T-helper 17 cell (primary cell): ENCODE measurements around the gene TWNK. TPM values are rescaled to one million over a fixed set of nuclear protein-coding genes. Genes with fewer than 3 reads are reported as not detected.

Experiments used
- ATAC-seq: fragments of 150-1000 bp; cut with Tn5 transposase; 2 replicates; pipeline ENCODE4 v1.10.0; 2021; ENCODE audit warnings: mild to moderate bottlenecking, moderate library complexity
- DNase-seq, 3 donors: peaks; one replicate each; pipeline versions ENCODE4 v3.0.0 to v3.0.0-alpha.2; 2020 to 2021
- H3K9me3 ChIP-seq: one replicate; pipeline ENCODE4 v1.7.0; 2013; ENCODE audit warnings: low read length, mild to moderate bottlenecking; ENCODE audit not compliant: control insufficient read depth, poor library complexity, severe bottlenecking
- H3K27ac Mint-ChIP-seq: one replicate; pipeline ENCODE4 v1.8.0; 2022; ENCODE audit warnings: mild to moderate bottlenecking, moderate library complexity, mixed read lengths
- H3K27me3 Mint-ChIP-seq: one replicate; pipeline ENCODE4 v1.8.0; 2022; ENCODE audit warnings: mixed read lengths
- H3K36me3 Mint-ChIP-seq: one replicate; pipeline ENCODE4 v1.8.0; 2022; ENCODE audit warnings: low read depth, mixed read lengths
- H3K4me1 Mint-ChIP-seq: one replicate; pipeline ENCODE4 v1.8.0; 2022; ENCODE audit warnings: mild to moderate bottlenecking, mixed read lengths
- H3K4me3 Mint-ChIP-seq: one replicate; pipeline ENCODE4 v1.8.0; 2022; ENCODE audit warnings: mild to moderate bottlenecking, moderate library complexity, mixed read lengths
- total RNA-seq, 4 donors: library from RNA in 2 of 4; stranded (reverse) in 2 of 4; gene quantifications; one replicate each; pipeline ENCODE4 v1.2.3 and lab custom pipeline; 2022 to 2026

TWNK gene
- total RNA-seq, 2 donors from 2014 or later: 3.8 to 5.7 TPM

DNA sequence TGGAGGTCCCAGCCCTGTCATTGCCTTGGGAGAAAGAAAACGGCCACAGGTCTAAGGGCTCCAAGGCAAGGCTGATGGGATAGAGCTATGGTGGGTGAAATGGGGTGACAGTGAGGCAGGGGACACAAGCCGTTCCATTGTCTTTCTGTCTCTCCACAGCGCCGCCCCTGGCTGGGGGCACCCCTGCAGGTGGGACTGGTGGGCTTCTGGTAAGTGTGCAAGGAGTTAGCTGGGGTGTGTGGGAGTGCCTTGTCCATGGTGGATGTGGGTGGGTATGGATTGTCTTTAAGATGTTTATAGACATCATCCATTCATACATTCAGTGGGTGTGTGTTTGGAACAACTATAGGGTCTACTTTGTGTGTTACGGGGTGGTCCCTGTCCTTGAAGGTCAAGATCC is 51.1 kb downstream of the TWNK start:
- no peak for DNase-seq
- no peaks in the 10 kb centered on the region for H3K9me3 ChIP-seq
- Mint-ChIP-seq H3K4me3 (no peak overlapping the region), H3K4me1 (peaks cover 23% of the 10 kb centered on the region), H3K27ac (no peak overlapping the region), H3K36me3 (peaks cover 5% of the 10 kb centered on the region), H3K27me3 (no peaks in the 10 kb centered on the region)
- ATAC-seq: no peak

DNA sequence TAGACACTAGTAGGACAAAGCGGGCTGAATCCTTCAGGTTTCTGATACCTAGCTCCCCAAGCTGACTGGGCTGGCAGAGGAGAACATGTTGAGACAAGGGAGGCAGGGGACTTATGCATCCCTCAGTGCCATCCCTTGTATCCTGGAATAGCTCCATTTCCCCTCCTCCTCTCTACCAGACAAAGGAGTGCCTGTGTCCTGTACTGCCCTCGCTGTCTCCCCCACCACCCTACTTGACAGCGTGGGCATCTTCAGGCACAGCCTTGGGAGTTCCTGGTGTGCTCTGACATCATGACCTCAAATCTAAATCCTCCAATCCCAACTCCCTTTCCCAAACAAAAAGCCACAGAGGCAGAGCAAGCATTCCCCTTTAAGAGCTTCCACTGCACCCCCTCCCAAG is 52.7 kb downstream of the TWNK start:
- no peak overlapping the region for H3K4me3 Mint-ChIP-seq
- H3K4me1 Mint-ChIP-seq: peaks cover 23% of the 10 kb centered on the region
- H3K9me3 ChIP-seq: no peaks in the 10 kb centered on the region
- no peaks in the 10 kb centered on the region for H3K27me3 Mint-ChIP-seq
- H3K27ac Mint-ChIP-seq: peak overlapping the region; percentile 67
- no peak for ATAC-seq
- no peak for DNase-seq
- H3K36me3 Mint-ChIP-seq: peaks cover 5% of the 10 kb centered on the region

DNA sequence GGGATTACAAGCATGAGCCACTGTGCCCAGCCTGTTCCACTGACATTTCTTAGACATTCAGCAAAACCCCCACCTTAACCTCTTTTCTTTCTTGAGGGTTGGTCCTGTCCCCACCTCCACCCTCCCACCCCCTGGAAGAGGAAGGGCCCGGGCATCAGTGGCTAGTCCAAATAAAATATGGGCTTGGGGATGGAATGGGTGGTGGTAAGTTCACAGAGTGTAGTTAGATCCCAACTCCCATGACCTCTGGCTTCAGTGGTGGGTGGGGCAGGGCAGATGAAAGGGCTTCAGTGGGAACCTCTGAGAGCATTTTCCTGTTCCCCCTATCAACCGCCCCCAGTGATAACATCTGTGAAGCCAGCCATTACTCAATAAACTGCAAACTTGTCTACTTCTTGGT is 53.5 kb downstream of the TWNK start:
- DNase-seq (no peak), ATAC-seq (no peak)

DNA sequence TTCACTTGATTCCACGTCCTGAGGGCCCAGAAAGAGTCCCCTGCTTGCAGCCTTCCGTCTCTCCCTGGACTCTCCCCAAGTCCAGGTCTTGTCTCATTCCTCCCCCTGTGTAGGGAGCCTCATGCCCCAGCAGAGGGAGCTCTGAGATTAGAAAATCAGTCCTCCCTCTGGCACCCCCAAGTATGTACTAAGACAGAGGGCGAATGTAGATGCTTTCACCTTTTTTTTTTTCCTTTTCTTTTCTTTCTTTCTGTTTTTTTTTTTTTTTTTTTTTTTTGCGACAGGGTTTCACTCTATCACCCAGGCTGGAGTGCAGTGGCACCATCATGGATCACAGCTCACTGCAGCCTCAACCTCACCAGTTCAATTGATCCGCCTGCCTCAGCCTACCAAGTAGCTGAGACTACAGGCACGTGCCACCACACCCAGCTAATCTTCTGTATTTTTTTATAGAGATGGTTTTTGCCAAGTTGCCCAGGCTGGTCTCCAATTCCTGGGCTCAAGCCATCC is 54.0 kb downstream of the TWNK start:
- ATAC-seq (peak; percentile 88), DNase-seq (peak; percentile 34 to 63 (median 47))
- H3K9me3 ChIP-seq: no peaks in the 10 kb centered on the region
- Mint-ChIP-seq H3K27ac (peak overlapping the region; percentile 97), H3K27me3 (peaks cover 7% of the 10 kb centered on the region), H3K4me3 (no peak overlapping the region), H3K4me1 (peaks cover 23% of the 10 kb centered on the region), H3K36me3 (peaks cover 5% of the 10 kb centered on the region)

More for the DNA sequence above, 53.5 kb downstream of the TWNK start:
- Mint-ChIP-seq H3K27me3 (peaks cover 3% of the 10 kb centered on the region), H3K4me3 (no peak overlapping the region), H3K27ac (peak overlapping the region; percentile 97), H3K4me1 (peaks cover 23% of the 10 kb centered on the region), H3K36me3 (peaks cover 5% of the 10 kb centered on the region)
- H3K9me3 ChIP-seq: no peaks in the 10 kb centered on the region

DNA sequence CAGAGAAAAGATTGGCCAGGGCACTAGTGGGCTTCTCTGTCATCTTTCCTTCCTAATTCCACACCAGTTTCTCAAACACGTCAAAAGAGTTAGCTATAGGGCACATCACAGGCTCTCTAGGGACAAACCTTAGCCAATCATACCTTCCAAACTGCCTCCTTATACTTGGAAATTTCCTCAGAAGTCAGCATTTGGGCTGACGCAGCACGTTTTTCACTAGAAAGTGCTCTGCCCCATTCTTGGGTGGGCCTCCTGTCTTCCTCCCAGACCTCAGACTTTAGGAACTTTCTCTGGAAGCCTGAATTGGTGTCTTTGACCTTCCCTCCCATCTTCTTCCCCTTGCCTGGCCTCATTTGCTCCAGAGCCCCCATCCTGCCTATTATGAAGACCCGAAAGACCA is 54.8 kb downstream of the TWNK start:
- peaks cover 20% of the 10 kb centered on the region for H3K4me1 Mint-ChIP-seq
- DNase-seq (no peak), ATAC-seq (no peak)
- H3K27me3 Mint-ChIP-seq: peaks cover 15% of the 10 kb centered on the region
- H3K4me3 Mint-ChIP-seq: peak overlapping the region; percentile 98
- no peaks in the 10 kb centered on the region for H3K9me3 ChIP-seq
- H3K27ac Mint-ChIP-seq: peak overlapping the region; percentile 97
- peaks cover 5% of the 10 kb centered on the region for H3K36me3 Mint-ChIP-seq

DNA sequence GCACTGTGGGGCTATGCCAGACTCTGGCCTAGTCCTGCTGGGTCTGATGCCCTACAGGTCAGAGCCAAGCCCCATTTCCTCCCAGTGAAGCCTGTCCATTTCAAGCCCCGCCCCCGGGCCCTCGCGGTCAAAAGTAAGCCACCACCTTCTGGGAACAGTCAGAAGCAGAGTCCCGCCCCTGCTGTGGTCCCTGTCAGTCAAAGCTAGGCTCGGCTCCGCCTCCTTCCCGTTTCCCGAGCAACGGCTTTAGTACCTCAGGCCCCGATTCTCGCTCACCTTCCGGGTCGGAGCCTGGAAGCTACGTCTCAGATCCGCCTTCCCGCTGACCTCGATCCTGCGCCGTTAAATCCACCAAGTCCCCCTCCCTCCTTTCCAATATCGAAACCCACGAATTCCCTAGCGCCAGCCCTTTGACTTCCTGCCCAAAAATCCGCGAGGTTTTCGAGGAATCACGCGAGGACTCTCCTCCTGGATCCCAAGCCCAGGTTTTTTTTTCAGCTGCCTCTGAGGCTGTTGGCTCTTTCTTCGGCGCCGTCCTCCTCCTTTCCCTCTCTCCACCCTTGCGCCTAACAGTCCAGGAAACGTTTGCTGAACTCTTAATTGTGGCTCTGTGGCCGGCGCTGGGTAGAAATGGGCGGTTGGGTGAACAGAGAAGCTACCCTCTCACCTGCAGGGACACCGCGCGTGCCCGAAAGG is 55.5 kb downstream of the TWNK start:
- Mint-ChIP-seq H3K4me3 (peak overlapping the region; percentile 98), H3K27ac (peak overlapping the region; percentile 97), H3K4me1 (peaks cover 20% of the 10 kb centered on the region), H3K36me3 (peaks cover 5% of the 10 kb centered on the region), H3K27me3 (peaks cover 18% of the 10 kb centered on the region)
- no peaks in the 10 kb centered on the region for H3K9me3 ChIP-seq
- peak; percentile 84 for ATAC-seq
- peak; percentile 58 to 64 (median 62) for DNase-seq

DNA sequence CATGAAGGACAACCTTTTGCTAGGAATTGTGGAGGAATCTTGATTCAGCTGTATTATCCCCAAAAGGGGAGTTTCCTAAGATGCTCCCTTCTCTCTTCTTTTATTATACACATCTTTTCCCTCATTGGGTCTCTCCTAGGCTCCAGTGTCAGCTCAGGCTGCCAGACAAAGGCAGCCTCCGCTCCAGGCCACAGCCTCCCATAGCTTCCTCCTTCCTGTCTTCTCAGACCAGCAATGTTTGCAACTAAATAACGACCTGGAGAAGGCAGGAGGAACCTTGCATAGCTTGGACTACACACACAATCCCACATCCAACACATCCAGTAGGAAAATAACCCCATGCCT is 56.0 kb downstream of the TWNK start:
- H3K9me3 ChIP-seq: no peaks in the 10 kb centered on the region
- Mint-ChIP-seq H3K27ac (peak overlapping the region; percentile 97), H3K4me3 (peak overlapping the region; percentile 98), H3K4me1 (peaks cover 22% of the 10 kb centered on the region), H3K27me3 (peaks cover 23% of the 10 kb centered on the region), H3K36me3 (no peaks in the 10 kb centered on the region)
- DNase-seq (no peak), ATAC-seq (no peak)

Other genes with a start within 250 kb of the TWNK start
- not detected for gene PAX2, start 242.0 kb upstream of the TWNK start, total RNA-seq
- gene SLF2, start 74.6 kb upstream of the TWNK start, total RNA-seq: 10 to 100 TPM; 16.8 to 19.3 TPM
- 1 to 10 TPM in 1 of 2 donors, under 1 TPM in 1; 0.96 to 2.5 TPM for gene SEMA4G, start 18.0 kb upstream of the TWNK start, total RNA-seq
- 10 to 100 TPM; 30.8 to 39.0 TPM for gene MRPL43, start within 50 bp of the TWNK start, total RNA-seq
- 10 to 100 TPM; 16.0 to 23.4 TPM for gene LZTS2, start 12.3 kb downstream of the TWNK start, total RNA-seq
- 1 to 10 TPM in 1 of 2 donors, under 1 TPM in 1; 0.65 to 1.1 TPM for gene PDZD7, start 43.6 kb downstream of the TWNK start, total RNA-seq
- gene SFXN3, start 43.7 kb downstream of the TWNK start, total RNA-seq: 10 to 100 TPM; 40.8 to 51.5 TPM
- gene KAZALD1, start 74.4 kb downstream of the TWNK start, total RNA-seq: not detected
- not detected for gene TLX1, start 143.8 kb downstream of the TWNK start, total RNA-seq
- not detected for gene LBX1, start 241.9 kb downstream of the TWNK start, total RNA-seq